GM21423 (cell line): ENCODE measurements around the gene UBXN1.
"Not testable (repeated sequence)": the region's sequence is repeated elsewhere in the genome, so short reads cannot be mapped to it uniquely, and the experiment has no call there.

Experiments
- ATAC-seq: cut with Tn5 transposase; IDR thresholded peaks from one replicate; pipeline ENCODE4 v1.9.1; 2021; ENCODE audit warnings: mild to moderate bottlenecking, moderate library complexity; ENCODE audit not compliant: unreplicated experiment

The UBXN1 gene

GRCh38 chr11:62676698-62677097, 2.2 kb downstream of the UBXN1 start:
- no peak for ATAC-seq

GRCh38 chr11:62675415-62675814, 3.5 kb downstream of the UBXN1 start:
- ATAC-seq = not testable (repeated sequence)

- ATAC-seq = no peak
Measured at GRCh38 chr11:62673196-62673525, 5.7 kb downstream of the UBXN1 start.

GRCh38 chr11:62671608-62672389, 7.1 kb downstream of the UBXN1 start, which contains the start of the genes LBHD1 and UQCC3:
Gene LBHD1, minus strand, starts transcription at chr11:62672267. Its CDS starts 2,236 bp downstream, at chr11:62670031.
Gene UQCC3, plus strand, starts transcription at chr11:62671673. Its CDS starts 73 bp downstream, at chr11:62671746.
- ATAC-seq = peak; percentile 60

GRCh38 chr11:62671236-62671607, 7.7 kb downstream of the UBXN1 start:
- ATAC-seq = no peak

GRCh38 chr11:62669420-62670161, 9.3 kb downstream of the UBXN1 start:
- ATAC-seq = no peak

GRCh38 chr11:62667460-62667859, 11.4 kb downstream of the UBXN1 start:
- no peak for ATAC-seq

GRCh38 chr11:62666259-62666926, 12.5 kb downstream of the UBXN1 start:
- no peak for ATAC-seq

- ATAC-seq = peak; percentile 18
Measured at GRCh38 chr11:62665599-62666258, 13.1 kb downstream of the UBXN1 start.

- peak; percentile 86 for ATAC-seq
Measured at GRCh38 chr11:62665075-62665598, 13.7 kb downstream of the UBXN1 start, which contains the start of the genes C11orf98 and CSKMT. Gene C11orf98, minus strand, starts transcription at chr11:62665210. Its CDS starts 41 bp downstream, at chr11:62665169. Gene CSKMT, plus strand, starts transcription at chr11:62665312. Its CDS starts 568 bp downstream, at chr11:62665880.

GRCh38 chr11:62664405-62665074, 14.3 kb downstream of the UBXN1 start:
- ATAC-seq = peak; percentile 21

GRCh38 chr11:62656796-62657429, 22.0 kb downstream of the UBXN1 start:
- ATAC-seq = no peak

GRCh38 chr11:62654297-62654696, 24.6 kb downstream of the UBXN1 start:
- no peak for ATAC-seq

- peak; percentile 15 for ATAC-seq
Measured at GRCh38 chr11:62652161-62653006, 26.5 kb downstream of the UBXN1 start.

- ATAC-seq = not testable (repeated sequence)
Measured at GRCh38 chr11:62650283-62650682, 28.6 kb downstream of the UBXN1 start.

GRCh38 chr11:62649486-62649885, 29.4 kb downstream of the UBXN1 start:
- no peak for ATAC-seq

- no peak for ATAC-seq
Measured at GRCh38 chr11:62648967-62649364, 29.9 kb downstream of the UBXN1 start.

GRCh38 chr11:62648185-62648966, 30.5 kb downstream of the UBXN1 start:
- no peak for ATAC-seq
